Brain microvascular endothelial cell (primary cell): ENCODE results near the gene QSOX2.

ENCODE experiments used
- DNase-seq: peaks from one replicate; pipeline ENCODE4 v3.0.0-alpha.2; 2020
- H3K27ac ChIP-seq: fragments of 250-450 bp; sonication (Bioruptor Pico); 2 replicates; pipeline ENCODE4 v1.5.1; 2020; ENCODE audit warnings: mild to moderate bottlenecking, moderate library complexity
- H3K27me3 ChIP-seq: fragments of 250-450 bp; sonication (Bioruptor Pico); replicated peaks from 2 replicates; pipeline ENCODE4 v1.5.1; 2020; ENCODE audit warnings: mild to moderate bottlenecking
- H3K36me3 ChIP-seq: fragments of 250-450 bp; sonication (Bioruptor Pico); replicated peaks from 2 replicates; pipeline ENCODE4 v1.5.1; 2020; ENCODE audit warnings: mild to moderate bottlenecking
- H3K4me3 ChIP-seq: 2 replicates; pipeline ENCODE4 v1.5.1; 2011; ENCODE audit warnings: low read depth, mild to moderate bottlenecking, control low read depth, low read length, moderate library complexity
- in situ Hi-C: cut with HindIII; loops from 2 replicates; pipeline ENCODE4 v1.10.0; 2017; ENCODE audit warnings: low sequenced_read_pairs, low pct_ligation_motif_present
- TF ChIP-seq, protein P1 (sequence below): IDR thresholded peaks from 2 replicates; pipeline ENCODE4 v1.5.1; 2011; ENCODE audit warnings: low read depth, mild to moderate bottlenecking, moderate library complexity, low read length, control low read depth, inconsistent platforms; ENCODE audit errors: missing control alignments

The QSOX2 gene

DNA sequence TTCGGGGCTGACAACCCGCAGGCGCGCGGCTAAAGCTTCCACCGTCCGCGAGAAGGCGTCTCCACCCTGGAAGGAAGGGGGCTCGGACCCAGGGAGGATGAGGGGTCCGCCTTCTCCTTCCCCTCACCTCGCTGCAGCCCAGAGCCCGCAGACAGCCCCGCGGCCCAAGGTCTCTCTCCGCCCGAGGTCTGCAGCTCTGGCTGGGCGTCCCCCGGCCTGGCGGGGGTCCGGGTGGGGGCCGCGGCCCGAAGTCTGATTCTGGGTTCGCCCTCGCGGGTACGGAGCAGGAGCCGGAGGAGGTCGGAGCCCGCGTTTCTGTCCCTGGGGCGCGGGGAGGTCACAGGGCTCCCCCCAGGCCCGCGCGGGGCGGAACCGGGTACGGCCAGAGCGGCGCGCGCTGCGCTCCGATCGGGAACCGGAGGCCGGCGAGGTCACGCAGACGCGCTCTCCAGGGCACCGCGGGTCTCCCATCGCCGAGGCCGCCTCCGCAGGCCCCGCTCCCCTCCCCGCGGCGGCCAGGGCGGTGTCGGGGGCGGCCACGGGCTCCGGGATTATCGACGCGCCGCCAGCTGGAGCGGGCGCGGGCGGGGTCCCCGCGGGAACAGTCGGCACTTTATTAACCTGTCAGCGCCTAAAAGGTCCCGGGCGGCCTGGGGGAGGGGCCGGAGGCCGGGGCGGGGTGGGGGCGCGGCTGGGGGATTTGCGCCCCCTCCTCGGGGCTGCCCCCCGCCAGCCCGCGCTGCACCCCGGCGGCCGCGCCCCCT lies 52.3 kb downstream of the QSOX2 start:
- in situ Hi-C loops = no loop called here
- no peak overlapping the region for H3K27ac ChIP-seq
- H3K27me3 ChIP-seq = peaks cover 82% of the 10 kb centered on the region
- no peak for DNase-seq
- no peak overlapping the region for H3K4me3 ChIP-seq
- no peaks in the 10 kb centered on the region for H3K36me3 ChIP-seq
- TF ChIP-seq, protein P1, sequence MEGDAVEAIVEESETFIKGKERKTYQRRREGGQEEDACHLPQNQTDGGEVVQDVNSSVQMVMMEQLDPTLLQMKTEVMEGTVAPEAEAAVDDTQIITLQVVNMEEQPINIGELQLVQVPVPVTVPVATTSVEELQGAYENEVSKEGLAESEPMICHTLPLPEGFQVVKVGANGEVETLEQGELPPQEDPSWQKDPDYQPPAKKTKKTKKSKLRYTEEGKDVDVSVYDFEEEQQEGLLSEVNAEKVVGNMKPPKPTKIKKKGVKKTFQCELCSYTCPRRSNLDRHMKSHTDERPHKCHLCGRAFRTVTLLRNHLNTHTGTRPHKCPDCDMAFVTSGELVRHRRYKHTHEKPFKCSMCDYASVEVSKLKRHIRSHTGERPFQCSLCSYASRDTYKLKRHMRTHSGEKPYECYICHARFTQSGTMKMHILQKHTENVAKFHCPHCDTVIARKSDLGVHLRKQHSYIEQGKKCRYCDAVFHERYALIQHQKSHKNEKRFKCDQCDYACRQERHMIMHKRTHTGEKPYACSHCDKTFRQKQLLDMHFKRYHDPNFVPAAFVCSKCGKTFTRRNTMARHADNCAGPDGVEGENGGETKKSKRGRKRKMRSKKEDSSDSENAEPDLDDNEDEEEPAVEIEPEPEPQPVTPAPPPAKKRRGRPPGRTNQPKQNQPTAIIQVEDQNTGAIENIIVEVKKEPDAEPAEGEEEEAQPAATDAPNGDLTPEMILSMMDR = no peak

DNA sequence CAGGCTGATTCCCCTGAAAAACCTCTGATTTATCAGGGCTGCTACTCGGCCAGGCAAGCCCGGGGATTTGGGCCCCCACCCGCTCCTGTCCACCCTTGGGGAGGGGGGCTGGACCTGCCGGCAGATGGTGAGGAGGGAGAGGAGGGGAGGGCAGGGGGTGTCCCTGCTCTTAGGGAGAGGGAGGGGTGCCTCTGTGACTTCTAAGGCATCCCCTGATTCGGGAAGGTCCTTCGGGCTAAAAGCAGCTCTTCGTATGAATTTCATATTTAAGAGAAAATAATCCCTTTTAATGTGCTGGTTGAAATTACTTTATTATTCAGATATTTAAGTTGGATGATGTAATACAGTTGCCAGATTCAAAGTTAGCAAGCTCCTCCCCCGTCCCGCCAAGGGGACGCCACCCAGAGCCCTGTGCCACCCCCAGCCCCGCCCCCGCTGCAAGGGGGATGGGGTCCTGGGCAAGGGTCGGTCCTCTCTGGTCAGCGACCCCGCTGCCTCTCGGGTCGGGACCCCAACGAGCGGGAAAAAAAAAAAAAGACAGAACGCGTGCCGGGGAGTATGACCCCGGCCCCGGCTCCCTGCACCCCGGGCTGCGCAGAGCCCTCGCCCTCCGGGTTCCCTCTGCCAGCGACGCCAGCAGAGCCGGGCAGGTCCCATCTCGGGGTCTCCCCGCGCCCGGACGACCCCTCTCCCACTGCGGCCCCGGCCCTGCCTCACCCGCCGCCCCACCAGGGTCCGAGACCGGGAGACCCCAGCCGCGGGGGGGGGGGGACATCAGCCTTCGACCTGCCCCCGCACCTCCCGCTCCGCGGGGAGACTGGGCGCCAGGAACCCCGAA lies 53.1 kb downstream of the QSOX2 start:
- no peak overlapping the region for H3K4me3 ChIP-seq
- in situ Hi-C loops = no loop called here
- peaks cover 79% of the 10 kb centered on the region for H3K27me3 ChIP-seq
- TF ChIP-seq, protein P1 = no peak
- no peak for DNase-seq
- no peaks in the 10 kb centered on the region for H3K36me3 ChIP-seq
- no peak overlapping the region for H3K27ac ChIP-seq

DNA sequence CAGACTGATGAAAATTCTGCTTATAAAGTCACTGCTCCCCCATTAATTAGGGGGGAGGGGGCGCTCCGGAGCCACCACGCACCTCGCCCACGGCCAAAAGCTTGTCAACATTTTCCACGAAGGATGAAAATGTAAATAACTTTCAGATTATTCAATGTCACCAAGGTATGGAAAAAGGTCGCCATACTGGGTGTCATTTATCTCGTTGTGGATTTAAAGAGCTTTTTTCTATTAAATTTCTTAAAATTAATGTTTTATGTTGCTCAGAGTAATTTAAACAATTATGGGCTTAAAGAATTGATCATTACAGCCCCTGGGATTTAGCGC lies 53.7 kb downstream of the QSOX2 start:
- Histone ChIP-seq H3K27me3 (peaks cover 73% of the 10 kb centered on the region), H3K4me3 (no peak overlapping the region), H3K36me3 (no peaks in the 10 kb centered on the region), H3K27ac (no peak overlapping the region)
- in situ Hi-C loops = no loop called here
- DNase-seq = no peak
- TF ChIP-seq, protein P1 = no peak

DNA sequence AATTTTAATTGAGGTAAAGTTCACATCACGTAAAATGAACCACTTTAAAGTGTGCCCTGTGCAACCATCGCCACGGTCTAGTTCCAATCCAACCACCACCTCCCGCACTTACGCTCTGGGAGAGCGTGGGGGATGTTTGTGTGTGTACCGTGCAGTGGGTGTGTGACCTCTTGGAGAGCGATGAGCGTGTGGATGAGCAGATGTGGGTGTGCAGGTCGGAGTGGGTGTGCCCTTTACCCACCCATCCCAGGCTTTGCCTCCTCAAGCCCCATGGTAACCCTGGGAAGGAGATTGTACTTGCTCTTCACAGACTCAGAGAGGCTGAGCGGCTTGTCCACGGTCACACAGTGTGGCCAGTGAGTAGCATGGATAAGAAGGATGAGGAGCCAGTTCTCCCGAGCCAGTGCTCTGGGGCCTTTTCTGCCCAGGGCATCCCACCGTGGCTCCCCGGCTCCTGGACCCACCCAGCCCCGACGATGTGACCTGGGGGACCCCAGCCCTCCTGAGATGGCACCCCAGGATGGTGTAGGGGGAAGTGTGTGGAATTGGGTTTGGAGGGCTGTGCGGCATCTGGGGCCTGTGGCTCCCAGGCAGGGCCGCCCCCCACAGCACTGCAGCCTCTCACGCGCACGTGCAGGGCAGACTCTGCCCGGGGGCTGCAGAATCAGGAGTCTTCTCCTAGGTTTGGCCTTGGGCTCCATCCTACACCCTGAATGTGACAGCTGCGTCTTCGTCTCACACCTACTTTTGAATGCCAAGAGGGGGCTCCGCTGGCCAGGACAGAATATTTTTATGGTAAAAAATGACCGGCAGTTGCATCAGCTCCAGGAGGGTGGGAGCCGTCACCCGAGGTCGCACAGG lies 54.3 kb downstream of the QSOX2 start:
- H3K36me3 ChIP-seq = no peaks in the 10 kb centered on the region
- in situ Hi-C loops = no loop called here
- DNase-seq = no peak
- H3K27ac ChIP-seq = no peak overlapping the region
- H3K27me3 ChIP-seq = peaks cover 68% of the 10 kb centered on the region
- TF ChIP-seq, protein P1 = no peak
- no peak overlapping the region for H3K4me3 ChIP-seq

DNA sequence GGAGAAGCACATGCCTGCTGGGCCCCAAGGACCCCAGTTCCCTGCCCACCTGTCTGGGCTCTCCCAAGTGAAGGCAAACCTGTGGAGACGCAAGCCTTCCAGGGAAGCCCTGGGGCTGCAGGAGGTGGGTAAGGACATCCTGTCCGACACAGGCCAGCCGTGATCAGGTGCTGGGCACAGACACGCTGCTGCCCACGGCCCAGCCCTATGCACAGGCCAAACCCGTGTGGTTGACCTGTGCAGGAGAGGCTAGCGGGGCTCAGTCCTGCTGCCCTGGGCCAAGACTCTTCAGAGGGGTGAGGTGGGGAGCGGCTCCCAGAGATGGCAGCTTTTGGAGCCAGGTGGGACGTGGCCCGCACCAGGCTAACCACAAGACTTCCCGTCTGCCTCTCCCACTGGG lies 55.0 kb downstream of the QSOX2 start:
- Histone ChIP-seq H3K27me3 (peaks cover 65% of the 10 kb centered on the region), H3K4me3 (no peak overlapping the region), H3K36me3 (no peaks in the 10 kb centered on the region), H3K27ac (no peak overlapping the region)
- in situ Hi-C loops = no loop called here
- TF ChIP-seq, protein P1 = no peak
- no peak for DNase-seq
